Tibial nerve (tissue), 3 donors: Measurements from ENCODE around the gene DGKI.

Experiments
- CTCF ChIP-seq, 5 experiments: fragments of 200-600 bp in 3 of 5; fragments of 450-650 bp in 2 of 5; sonication (generic) in 3 of 5; IDR thresholded peaks; one replicate each; pipeline ENCODE4 v1.5.1; 2016 to 2019; ENCODE audit warnings: antibody characterized with exemption in 5 of 5, mild to moderate bottlenecking in 3 of 5, moderate library complexity in 2 of 5
- POLR2A ChIP-seq, 2 donors: fragments of 450-650 bp; IDR thresholded peaks; one replicate each; pipeline ENCODE4 v1.6.1; 2017; ENCODE audit warnings: antibody characterized with exemption in 2 of 2, mild to moderate bottlenecking in 2 of 2, moderate library complexity in 2 of 2

DNA sequence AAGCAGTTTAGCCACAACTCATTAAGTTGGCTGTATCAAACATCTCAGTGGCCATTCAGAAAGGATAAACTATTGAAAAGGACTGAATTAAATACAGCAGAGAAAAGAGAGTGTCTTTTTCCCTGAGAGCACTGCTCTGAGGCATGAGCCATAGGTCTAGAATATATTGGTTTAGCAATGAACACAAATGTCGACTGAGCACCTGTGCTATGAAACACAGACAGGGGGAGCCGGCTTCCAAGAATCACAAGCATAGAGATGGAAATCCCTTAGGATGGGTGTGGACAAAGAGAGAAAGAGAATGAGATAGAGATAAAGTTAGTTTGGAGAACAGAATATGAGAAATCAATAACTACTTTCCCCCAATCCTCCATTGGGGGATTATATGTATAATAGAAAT, 54.8 kb downstream of the DGKI start:
- TF ChIP-seq CTCF (IDR thresholded peaks at IDR 0.05), result no peak
- no peak for TF ChIP-seq POLR2A (IDR thresholded peaks at IDR 0.05)
